Testis (tissue), 2 donors: Measurements from ENCODE around the gene LRRC66.

Experiments
- POLR2A ChIP-seq: fragments of 450-650 bp; IDR thresholded peaks from one replicate; pipeline ENCODE4 v1.6.1; 2017; ENCODE audit warnings: antibody characterized with exemption, mild to moderate bottlenecking, moderate library complexity
- TF ChIP-seq, protein P1 (sequence below), 3 experiments: fragments of 450-650 bp in 2 of 3; fragments of 200-600 bp in 1 of 3; sonication (generic) in 1 of 3; IDR thresholded peaks; one replicate each; pipeline ENCODE4 v1.5.1; 2016 to 2019; ENCODE audit warnings: antibody characterized with exemption in 3 of 3, mild to moderate bottlenecking in 2 of 3, moderate library complexity in 1 of 3

DNA sequence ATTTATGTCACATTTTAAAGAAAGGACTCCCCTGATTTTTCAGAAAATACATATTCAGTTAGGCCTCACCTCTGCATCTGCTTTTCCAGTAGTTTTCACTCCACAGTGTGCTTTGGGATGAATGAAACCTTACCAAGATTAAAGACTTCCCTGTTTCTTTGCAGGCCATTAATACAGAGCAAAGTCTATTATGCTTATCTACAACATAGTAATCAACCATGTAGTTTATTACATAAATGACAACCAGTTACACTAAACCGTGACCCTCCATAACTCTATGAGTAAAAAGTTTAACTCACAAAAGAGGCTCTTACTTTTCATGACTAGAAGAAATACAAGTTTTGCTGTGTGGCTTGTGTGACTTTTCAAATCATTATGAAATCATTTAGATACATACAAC is 2.3 kb downstream of the LRRC66 start:
- TF ChIP-seq, protein P1, sequence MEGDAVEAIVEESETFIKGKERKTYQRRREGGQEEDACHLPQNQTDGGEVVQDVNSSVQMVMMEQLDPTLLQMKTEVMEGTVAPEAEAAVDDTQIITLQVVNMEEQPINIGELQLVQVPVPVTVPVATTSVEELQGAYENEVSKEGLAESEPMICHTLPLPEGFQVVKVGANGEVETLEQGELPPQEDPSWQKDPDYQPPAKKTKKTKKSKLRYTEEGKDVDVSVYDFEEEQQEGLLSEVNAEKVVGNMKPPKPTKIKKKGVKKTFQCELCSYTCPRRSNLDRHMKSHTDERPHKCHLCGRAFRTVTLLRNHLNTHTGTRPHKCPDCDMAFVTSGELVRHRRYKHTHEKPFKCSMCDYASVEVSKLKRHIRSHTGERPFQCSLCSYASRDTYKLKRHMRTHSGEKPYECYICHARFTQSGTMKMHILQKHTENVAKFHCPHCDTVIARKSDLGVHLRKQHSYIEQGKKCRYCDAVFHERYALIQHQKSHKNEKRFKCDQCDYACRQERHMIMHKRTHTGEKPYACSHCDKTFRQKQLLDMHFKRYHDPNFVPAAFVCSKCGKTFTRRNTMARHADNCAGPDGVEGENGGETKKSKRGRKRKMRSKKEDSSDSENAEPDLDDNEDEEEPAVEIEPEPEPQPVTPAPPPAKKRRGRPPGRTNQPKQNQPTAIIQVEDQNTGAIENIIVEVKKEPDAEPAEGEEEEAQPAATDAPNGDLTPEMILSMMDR (IDR thresholded peaks at IDR 0.05), result no peak
- TF ChIP-seq POLR2A, result no peak
